NCI-H2196 (cell line): Measurements from ENCODE around the gene IFT57.
"Not testable (repeated sequence)": the region's sequence is repeated elsewhere in the genome, so short reads cannot be mapped to it uniquely, and the experiment has no call there.

ENCODE experiments used
- DNase-seq: peaks from one replicate; lab custom pipeline; 2025; ENCODE audit not compliant: unreplicated experiment; lab: John Stamatoyannopoulos, UW

Gene IFT57

DNA sequence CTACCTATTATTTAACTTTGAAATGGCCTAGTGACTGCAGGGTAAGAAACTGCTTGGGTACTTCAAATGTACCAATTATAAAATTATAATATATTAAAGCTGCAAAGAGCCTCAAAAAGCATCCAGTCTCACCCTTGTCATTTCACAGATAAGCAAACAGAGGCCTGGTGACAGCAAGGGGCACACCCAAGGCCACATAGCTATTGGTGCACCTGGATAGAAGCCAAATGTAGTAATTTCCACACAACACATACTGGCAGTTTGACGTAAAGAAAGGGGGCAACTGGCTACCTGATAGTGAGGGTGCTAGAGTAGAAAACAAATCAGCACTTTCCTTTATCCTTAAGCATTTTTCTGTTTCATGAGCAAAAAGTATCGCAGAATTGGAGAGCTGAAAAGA is 51.1 kb downstream of the IFT57 start:
- no peak for DNase-seq

- DNase-seq: no peak
Observed at GRCh38 chr3:108164391-108164790, 57.8 kb downstream of the IFT57 start.

GRCh38 chr3:108159865-108160264 is 62.4 kb downstream of the IFT57 start:
- no peak for DNase-seq

DNA sequence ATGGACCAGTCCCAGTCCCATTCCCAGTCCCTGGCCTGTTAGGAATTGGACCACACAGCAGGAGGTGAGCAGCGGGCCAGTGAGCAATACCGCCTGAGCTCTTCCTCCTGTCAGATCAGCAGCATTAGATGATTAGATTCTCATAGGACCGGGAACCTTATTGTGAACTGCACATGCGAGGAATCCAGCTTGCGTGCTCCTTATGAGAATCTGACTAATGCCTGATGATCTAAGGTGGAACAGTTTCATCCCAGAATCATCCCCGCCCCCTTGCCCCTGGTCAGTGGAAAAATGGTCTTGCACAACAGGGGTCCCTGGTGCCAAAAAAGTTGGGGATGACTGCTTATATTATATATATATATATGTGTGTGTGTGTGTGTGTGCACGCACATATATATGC is 63.1 kb downstream of the IFT57 start:
- DNase-seq: no peak

- DNase-seq: no peak
Observed at GRCh38 chr3:108158251-108158650, 64.0 kb downstream of the IFT57 start.

- DNase-seq: no peak
Observed at GRCh38 chr3:108157273-108157672, 65.0 kb downstream of the IFT57 start.

GRCh38 chr3:108156312-108156853 is 65.8 kb downstream of the IFT57 start:
- no peak for DNase-seq

GRCh38 chr3:108155642-108156041 is 66.6 kb downstream of the IFT57 start:
- not testable (repeated sequence) for DNase-seq

DNA sequence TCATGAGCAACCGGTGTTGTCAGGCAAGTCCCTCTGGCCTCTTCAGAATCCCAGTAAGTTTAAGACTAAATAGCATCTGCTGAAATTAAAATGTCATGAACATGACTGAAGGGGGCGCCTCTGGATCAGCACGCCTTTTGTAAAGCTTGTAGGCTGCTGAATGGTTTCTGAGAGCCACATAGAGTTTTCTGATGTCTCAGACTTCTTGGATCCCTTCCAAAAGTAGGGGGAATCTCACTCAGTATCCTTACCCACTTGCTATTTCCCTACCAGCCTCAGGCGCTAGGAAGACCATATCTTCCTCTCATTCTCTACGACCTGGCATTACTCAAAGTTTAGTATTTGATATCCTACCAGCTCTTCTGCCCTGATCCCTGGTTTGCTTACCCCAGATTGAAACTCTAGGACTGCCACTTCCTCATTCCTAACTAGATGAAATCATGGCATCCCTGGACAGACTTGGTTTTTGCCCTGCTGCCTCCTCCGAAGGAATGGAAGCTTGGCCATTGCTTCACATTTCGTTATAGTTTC is 68.7 kb downstream of the IFT57 start:
- peak; percentile 10 for DNase-seq

DNA sequence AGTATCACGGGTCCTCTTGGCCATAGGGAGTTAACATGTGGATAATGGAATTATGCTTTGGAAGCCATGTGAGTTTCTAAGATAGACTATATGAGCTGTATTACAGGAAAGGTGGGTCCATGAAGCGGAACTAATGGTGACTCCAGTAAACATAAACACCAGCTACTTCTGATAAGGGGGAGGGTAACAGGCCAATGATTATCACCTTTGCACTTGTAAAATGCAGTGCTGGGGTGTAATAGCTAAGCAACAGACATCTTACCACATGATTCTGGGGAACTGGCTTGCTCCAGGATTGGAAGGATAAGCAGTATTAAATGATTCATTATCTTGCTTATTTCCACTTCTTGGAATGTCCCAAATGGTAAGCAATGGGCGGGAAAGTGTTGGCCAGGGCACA is 70.0 kb downstream of the IFT57 start:
- DNase-seq: no peak

DNA sequence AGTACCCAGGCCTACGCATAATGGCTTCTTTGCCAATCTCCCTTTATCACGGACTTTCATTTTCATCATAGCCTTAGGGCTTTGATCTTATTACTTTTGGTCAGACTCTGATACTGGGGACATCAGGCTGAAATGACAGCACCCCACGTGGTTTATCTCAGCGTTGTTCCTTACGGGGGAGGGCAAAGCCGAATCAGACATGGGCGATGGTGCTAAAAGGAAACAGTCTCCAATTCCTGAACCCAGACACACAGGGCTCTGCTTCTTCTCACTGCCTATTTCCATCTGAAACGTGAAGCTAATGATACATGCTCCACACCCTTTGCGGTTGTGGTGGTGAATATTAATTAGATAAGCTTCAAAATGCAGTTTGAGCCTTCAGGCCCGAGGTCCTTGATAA is 72.0 kb downstream of the IFT57 start:
- no peak for DNase-seq

GRCh38 chr3:108146139-108146538 is 76.1 kb downstream of the IFT57 start:
- DNase-seq: no peak

DNA sequence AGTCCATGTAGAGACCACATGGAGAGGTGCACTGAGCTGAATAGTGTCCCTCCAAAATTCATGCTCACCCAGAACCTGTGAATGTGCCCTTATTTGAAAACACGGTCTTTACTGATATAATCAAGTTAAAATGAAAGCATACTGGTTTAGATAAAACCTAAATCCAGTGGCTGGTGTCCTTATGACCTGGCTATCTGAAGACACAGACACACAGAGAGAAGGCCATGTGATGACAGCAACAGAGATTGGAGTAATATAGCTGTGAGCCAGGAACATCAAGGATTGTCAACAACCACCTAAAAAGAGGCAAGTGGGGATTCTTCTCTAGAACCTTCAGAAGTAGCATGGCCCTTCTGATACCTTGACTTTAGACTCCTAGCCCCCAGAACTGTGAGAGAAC is 76.6 kb downstream of the IFT57 start:
- DNase-seq: no peak

- DNase-seq: no peak
Observed at GRCh38 chr3:108137460-108137814, 84.8 kb downstream of the IFT57 start.

GRCh38 chr3:108136561-108137459 is 85.4 kb downstream of the IFT57 start:
- no peak for DNase-seq

- no peak for DNase-seq
Observed at GRCh38 chr3:108134555-108134880, 87.7 kb downstream of the IFT57 start.

DNA sequence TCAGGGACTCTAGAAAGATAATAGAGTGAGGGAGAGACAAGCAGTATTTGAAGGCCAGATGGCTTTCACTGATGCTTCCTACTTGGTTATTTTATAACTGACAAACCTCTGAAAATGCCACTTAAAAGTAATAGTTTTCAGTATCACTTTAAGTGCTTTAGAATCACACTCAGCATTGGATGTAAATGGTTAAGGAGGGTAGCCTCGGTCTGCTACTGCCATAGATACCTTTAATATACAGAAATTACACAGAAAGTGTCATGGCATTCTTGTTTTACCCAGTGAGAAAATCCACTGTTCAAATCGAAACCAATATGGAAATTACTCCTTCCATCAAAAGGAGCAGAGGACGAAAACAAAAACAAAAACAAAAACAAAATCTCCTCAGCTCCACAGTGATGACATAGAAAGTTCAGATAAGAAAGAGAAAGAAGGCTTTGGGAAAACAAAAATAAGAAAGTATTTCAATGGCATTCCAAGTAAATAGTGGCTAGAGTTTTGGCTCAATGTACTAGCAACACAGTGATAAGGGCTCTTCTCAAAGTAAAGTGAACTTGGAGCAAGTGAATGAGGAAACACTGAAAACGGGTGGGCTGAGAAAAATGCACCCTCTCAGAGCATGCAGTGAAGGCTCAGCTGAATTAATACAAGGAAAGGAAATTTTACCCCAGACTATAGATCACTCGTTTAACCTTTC is 88.2 kb downstream of the IFT57 start:
- DNase-seq: no peak

DNA sequence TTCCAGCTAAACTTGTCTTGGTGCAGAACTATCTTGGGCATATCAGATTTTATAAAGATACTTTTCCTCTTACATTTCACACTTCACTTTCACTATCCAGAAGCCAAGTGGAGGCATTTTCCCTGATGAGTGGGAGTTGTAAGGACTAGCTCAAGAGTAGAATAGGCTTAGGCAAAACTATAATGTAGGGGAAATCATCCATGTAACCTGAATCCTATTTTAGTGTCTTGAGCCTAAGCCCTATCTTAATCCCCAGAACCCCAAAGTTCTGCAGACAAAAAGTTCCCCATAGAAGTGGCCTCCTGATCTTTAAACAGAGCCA is 89.2 kb downstream of the IFT57 start:
- no peak for DNase-seq

- DNase-seq: no peak
Observed at GRCh38 chr3:108131475-108132134, 90.6 kb downstream of the IFT57 start.

- no peak for DNase-seq
Observed at GRCh38 chr3:108130701-108131474, 91.3 kb downstream of the IFT57 start.

GRCh38 chr3:108130236-108130635 is 92.0 kb downstream of the IFT57 start:
- DNase-seq: no peak
